Stimulated activated CD4-positive, alpha-beta T cell treated with anti-CD3 and anti-CD28 coated beads, Interleukin-15, amount 100 ng/mL, for 24 hours (primary cell): ENCODE results near the gene FGD5.

Experiments used
- DNase-seq: peaks from one replicate; pipeline ENCODE4 v3.0.0-alpha.2; 2020

The FGD5 gene

DNA sequence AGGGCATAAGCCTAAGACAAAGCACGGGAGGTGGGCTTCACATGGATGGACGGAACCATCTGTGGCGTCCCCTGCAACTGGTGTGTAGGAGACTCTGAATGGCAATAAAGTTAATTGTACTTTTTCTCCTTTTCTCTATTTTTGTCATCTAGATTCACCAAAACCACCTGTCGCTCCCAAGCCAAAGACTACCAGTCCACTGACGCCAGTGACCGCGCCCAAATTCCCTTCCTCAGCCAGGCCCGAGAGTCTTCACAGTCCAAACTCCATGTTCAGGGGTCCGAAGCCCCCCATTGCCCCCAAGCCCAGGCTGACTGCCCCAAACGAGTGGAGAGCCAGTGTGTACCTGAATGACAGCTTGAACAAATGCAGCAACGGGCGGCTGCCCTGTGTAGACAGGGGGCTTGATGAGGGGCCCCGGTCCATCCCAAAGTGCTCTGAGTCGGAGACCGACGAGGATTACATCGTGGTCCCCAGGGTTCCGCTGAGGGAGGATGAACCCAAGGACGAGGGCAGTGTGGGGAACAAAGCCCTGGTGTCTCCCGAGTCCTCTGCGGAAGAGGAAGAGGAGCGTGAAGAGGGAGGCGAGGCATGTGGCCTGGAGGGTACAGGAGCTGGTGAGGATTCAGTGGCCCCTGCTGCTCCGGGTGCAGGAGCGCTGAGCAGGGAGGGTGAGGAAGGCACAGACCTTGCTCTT, at the start of gene FGD5:
TSS of gene FGD5 (plus strand) at position 159 of the 697 bp plus-strand sequence. CDS start at position 269, 110 bp downstream.
- DNase-seq: no peak

DNA sequence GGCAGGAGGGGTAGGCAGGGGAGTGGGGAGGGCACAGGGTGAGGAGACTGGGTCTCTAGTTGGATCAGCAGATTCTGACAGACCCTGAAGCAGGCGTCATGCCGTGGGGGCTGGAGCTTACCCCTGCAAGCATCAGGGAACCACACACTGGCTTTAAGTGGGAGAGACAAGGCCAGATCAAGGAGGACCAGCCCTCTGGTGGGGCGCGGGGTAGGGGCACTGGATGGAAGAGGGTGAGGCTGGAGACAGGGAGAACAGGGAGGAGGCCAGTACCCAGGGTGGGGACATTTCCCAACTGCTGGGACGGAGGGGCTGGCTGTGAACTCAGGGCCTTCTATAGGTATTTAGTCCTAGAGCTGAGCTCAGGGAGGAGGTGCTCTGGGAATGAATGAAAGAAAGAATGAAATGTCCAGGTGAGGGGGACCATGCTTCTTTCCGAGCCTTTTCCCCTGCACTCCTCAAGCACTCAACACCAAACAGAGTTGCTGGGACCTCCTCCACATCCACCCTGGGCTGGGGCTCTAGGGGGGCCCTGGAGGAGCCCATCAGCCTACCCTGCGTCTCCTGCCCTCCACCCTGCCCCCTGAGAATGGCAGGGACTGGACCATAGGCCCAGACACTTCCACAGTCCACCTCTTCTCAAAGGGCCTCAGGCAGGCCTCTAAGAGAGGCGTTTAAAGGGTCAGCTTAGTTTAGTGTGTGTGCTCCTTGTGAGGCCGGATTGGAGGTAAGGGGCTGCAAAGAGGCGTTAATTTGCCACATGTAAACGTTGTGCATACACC, 49.0 kb upstream of the FGD5 start:
- no peak for DNase-seq

- no peak for DNase-seq
Observed at GRCh38 chr3:14770591-14770990, 48.2 kb upstream of the FGD5 start.

DNA sequence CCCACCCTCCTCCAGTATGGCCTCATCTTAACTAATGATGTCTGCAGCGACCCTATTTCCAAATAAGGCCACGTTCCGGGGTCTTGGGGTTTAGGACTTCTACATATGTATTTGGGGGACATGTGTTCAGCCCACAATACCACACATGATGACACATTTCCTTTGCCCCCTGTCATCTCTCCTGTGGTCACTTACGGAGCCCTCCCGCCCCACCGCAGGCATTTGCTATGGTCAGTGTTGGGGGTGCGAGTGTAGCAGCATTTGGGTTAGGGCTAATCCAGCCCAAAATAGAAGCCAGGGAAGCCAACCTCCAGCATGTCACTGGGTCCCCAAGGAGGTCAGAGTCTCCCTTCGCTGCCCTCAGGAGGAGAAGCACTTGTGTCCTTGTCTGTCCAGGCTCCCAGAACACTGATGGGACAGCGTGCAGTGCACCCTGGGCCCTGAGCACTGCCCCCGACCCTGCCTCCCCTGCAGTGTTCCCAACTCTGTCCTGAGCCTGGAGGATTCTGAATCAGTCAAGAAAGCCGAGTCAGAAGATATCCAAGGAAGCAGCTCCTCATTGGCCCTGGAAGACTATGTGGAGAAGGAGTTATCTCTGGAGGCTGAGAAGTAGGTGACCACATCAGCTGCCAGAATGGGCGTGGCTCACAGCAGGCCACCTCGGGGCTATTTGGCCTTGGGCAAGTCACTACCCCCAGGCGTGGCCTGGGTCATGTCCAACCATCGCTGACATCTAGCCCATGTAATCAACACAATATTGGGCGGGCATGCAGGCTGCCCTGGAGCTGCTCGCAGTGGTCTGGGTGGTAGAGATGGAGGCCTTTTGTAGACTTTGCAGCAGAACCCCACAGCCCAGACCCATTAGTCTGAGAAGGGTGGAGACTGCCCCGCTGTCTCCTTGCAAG, 46.9 kb upstream of the FGD5 start:
- no peak for DNase-seq

DNA sequence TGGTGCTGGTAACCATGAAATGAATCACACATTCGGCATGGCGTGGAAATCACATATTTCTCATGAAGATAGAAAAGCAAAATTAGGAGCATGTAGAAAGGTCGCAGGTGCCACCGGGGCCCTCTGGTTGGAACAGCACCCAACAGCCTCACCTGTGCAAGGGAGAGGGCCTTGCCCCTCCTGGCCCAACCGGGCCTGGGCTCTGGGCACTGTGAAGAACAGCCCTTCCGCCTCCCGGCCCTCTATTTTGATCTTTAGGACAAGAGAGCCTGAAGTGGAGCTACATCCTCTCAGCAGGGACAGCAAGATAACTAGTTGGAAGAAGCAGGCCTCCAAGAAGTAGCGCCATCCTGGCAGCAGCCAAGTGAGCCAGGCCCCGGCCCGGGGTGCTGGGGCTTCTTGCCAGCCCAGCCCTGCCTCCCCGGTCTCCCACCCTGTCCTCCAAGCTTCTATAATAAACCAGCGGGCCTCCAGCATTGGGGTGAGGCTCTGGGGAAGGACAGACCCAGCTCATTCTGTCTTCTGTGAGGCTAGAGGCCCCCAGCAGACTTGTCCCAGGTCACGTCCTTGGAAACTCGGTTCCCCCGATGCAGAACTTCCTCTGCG, 46.1 kb upstream of the FGD5 start:
- no peak for DNase-seq

DNA sequence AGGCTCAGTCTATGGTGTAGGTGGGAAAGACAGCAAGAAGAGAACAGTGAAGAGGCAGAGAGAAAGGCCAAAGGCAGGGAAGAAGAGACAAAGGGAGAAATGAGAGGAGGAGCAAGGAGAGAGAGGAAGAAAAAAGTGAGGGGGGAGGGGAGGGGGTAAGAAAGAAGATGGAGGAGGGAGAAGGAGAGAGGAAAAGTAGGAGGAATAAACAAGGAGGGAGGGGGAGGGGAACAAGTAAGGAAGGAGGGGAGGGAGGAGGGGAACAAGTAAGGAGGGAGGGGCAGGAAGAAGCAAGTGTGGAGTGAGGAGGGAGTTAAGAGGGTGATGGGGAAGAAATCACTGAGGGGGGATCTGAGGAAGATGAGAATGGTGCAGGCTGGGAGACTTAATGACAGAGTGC, 45.5 kb upstream of the FGD5 start:
- no peak for DNase-seq

DNA sequence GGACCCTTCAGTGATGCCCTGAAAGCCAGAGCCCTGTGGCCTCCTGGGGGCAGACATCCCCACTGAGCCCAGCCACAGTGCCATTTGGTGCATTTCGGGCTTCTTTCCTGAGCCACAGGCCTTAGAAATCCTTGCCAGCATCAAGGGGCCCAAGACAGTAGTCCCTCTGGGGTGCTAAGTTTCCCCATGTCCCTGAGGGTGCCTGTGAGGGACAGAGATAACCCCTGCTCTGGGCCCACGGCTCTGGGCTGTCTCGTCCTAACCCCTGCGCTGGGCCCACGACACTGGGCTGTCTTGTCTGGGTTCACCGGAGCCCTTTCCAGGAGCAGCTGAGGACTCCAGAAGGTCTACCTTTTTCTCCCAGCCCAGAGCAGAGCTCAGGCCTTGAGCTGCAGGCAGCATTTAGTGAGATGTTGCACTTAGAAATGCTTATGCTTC, 45.1 kb upstream of the FGD5 start:
- no peak for DNase-seq

DNA sequence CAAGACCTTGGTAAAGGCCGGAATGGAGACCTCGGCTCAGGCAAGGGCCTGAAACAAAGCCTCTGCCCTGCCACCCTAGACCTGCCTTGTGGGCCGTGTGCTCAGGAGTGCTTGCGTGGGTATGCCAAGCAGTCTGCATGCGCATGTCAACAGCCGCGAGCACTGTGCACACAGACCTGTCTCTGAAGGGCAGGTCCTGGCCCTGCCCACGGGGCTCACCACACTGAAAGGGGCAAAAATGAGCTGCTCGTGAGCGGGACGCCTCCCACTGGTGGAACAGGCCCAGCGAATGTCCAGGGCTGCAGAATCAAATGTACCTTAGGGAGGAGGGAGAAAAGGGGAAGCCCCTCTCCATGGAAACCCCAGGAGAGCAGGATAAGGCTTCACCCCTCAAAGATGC, 44.3 kb upstream of the FGD5 start:
- no peak for DNase-seq

- no peak for DNase-seq
Observed at GRCh38 chr3:14775011-14775410, 43.8 kb upstream of the FGD5 start.

- no peak for DNase-seq
Observed at GRCh38 chr3:14775563-14775962, 43.2 kb upstream of the FGD5 start.

- DNase-seq: no peak
Observed at GRCh38 chr3:14779069-14779685, 39.6 kb upstream of the FGD5 start.

DNA sequence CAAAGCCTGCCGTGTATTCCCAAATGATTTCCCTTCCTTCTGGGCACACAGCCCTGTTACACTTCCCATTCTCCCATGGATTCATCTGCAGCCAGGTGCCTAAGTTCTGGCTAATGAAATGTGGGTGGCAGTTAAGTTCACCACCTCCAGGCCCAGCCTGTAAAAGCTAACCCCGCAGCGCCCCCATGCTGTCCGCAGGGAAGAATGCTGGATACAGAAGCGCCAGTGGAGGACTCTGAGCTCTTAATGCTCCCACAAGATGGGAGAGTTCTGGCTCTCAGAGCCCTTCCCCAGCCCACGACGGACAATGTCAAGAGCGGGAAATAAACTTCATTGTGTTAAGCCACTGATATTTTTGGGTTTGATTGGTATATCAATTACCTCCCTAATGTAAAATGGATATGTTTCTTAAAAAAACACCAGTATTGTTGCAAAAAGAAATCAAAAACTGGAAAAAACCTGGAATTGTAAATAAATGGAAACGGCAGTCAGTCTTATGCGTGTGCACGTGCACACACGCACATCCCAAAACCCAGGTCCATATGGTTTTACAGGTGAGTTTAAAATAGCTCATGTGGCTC, 37.7 kb upstream of the FGD5 start:
- peak; percentile 50 for DNase-seq

DNA sequence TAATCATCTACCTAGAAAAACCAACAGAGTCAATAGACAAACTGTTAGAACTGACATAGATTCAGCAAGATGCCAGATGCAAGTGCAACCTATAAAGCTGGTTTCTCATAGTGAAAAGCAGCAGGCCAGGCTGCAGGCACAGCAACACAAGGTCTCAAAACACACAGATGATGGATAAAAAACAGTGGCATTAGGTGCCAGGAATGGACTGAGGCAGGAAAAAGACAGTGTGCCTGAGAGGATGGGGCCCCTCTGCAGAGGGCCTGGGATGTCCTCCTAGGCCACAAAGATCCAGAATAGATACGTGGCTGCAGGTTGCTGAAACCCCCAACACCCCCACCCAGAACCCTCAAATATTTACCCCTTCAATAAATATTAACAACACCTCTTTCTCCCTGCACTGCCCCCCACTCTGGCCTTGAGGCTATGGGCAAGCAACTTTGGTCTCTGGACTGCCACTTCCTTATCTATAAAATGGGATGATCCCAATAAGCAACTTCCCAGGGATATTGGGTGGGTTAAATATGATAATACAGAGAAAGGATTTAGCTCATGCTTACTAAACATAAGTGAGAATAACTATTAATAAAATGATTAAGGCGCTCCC, 35.2 kb upstream of the FGD5 start:
- no peak for DNase-seq

GRCh38 chr3:14784087-14784681, 34.6 kb upstream of the FGD5 start:
- no peak for DNase-seq

GRCh38 chr3:14785207-14786155, 33.3 kb upstream of the FGD5 start:
- no peak for DNase-seq

DNA sequence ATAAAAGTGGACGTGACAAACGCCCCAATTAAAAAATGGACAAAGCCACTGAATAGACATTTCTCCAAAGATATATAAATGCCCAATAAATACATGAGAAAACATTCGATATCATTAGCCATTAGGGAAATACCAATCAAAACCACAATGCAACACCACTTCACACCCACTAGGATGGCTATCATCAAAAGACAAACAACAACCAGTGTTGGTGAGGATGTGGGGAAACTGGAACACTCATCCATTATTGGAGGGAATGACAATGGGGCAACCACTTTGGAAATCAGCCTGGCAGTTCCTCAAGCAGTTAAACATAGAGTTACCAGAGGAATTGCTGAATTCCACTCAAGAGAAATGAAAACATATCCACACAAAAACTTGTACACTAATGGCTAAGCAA, 32.4 kb upstream of the FGD5 start:
- no peak for DNase-seq

GRCh38 chr3:14787630-14788029, 31.1 kb upstream of the FGD5 start:
- DNase-seq: no peak

DNA sequence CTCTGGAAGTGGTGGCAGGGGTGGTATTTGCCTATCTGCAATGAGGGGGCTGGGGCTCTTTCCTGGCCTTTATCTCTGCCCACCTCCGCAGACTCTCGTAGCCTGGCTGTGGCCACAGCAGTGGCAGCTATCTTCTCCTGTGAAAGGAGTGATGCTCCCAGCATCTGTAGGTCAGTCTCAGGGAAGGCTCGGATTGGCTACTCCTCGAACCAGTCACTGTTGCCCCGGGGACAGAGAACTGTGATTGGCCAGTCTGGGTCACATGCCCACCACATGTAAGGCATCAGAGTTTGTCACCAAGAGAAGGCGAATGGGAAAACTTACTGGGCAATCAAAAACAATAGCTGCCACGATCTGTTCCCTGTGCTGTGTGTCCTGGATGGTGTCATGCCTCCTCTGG, 30.1 kb upstream of the FGD5 start:
- DNase-seq: no peak

- DNase-seq: no peak
Observed at GRCh38 chr3:14789221-14789620, 29.5 kb upstream of the FGD5 start.
